GM10248 (cell line): Measurements from ENCODE around the gene COL6A1.

Source experiments
- CTCF ChIA-PET: fragments of 300-600 bp; sonication (Branson Sonifier 250); formaldehyde crosslinking; extraction: SDS; loops from one replicate; lab custom pipeline; 2021; ENCODE audit warnings: antibody characterized with exemption; lab: Yijun Ruan, JAX
- POLR2A ChIA-PET: fragments of 350-650 bp; sonication (Branson Sonifier 250); formaldehyde crosslinking; extraction: SDS; loops from one replicate; lab custom pipeline; 2020; ENCODE audit warnings: antibody characterized with exemption; lab: Yijun Ruan, JAX
- DNase-seq: peaks from one replicate; pipeline ENCODE4 v3.0.0; 2012; ENCODE audit errors: extremely low spot score
- TF ChIP-seq, protein P1 (sequence below): IDR thresholded peaks from 2 replicates; pipeline ENCODE4 v1.5.1; 2012; ENCODE audit warnings: mild to moderate bottlenecking, low read depth; ENCODE audit errors: extremely low read depth, missing control alignments, control extremely low read depth

COL6A1 gene

DNA sequence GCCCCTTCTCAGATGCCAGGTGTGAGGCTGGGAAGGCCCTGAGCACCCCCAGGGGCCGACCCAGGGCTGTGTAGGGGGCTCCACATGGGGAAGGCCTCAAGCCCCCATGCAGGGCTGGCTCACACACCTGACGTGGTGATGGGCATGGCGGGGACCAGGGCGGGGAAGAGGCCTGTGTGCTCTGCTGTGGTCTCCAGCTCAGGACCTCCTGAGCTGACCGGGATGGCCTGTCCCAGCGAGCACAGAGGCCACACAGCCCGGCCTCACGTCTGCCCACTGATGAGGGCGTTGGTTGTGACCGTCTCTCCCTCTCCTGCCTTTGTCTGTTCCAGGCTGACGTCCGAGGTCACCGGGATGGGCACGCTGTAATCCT is 40.2 kb upstream of the COL6A1 start:
- DNase-seq, result no peak
- ChIA-PET POLR2A (no interaction called here), CTCF (no interaction called here)
- TF ChIP-seq, protein P1, sequence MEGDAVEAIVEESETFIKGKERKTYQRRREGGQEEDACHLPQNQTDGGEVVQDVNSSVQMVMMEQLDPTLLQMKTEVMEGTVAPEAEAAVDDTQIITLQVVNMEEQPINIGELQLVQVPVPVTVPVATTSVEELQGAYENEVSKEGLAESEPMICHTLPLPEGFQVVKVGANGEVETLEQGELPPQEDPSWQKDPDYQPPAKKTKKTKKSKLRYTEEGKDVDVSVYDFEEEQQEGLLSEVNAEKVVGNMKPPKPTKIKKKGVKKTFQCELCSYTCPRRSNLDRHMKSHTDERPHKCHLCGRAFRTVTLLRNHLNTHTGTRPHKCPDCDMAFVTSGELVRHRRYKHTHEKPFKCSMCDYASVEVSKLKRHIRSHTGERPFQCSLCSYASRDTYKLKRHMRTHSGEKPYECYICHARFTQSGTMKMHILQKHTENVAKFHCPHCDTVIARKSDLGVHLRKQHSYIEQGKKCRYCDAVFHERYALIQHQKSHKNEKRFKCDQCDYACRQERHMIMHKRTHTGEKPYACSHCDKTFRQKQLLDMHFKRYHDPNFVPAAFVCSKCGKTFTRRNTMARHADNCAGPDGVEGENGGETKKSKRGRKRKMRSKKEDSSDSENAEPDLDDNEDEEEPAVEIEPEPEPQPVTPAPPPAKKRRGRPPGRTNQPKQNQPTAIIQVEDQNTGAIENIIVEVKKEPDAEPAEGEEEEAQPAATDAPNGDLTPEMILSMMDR, result no peak

DNA sequence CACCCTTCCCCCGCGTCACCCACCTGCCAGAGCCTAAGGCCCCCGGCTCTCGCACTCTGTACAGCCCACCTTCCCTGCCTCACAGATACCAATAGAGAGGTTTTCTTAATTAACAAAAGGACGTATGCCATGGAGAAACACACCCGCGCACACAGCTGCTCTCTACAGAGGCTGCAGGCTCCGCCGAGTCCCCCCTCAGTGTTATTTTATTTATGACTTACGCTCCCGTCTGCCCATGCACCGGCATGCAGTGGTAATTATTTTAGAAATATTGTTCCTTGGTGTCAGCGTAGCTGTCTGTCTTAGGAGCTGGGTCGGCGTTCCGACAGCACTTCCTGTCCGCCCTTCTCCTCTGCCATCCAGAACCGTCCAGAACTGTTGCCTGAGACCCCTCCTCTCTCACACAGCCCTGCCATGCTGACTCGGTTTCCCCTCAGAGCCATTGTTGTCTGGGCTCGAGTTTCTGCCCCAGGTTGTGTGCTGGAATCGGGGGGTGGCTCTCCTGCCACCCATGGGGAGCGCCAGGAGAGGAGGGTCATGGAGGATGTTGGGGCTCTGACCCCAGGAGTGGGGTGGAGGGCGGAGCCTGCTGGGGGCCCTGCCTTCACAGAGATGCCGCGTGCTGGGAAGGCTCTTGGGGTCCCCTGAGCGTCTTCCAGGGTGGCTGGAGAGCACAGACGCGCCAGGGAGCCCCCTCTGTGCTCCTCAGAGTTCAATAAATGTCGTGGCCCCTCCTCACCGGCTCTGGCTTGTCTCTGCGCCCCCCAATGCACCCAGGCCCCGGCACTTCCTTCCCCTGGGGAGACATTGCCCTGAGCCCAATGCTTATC is 39.6 kb upstream of the COL6A1 start:
- ChIA-PET CTCF (no interaction called here), POLR2A (no interaction called here)
- TF ChIP-seq, protein P1, result no peak
- DNase-seq, result no peak

DNA sequence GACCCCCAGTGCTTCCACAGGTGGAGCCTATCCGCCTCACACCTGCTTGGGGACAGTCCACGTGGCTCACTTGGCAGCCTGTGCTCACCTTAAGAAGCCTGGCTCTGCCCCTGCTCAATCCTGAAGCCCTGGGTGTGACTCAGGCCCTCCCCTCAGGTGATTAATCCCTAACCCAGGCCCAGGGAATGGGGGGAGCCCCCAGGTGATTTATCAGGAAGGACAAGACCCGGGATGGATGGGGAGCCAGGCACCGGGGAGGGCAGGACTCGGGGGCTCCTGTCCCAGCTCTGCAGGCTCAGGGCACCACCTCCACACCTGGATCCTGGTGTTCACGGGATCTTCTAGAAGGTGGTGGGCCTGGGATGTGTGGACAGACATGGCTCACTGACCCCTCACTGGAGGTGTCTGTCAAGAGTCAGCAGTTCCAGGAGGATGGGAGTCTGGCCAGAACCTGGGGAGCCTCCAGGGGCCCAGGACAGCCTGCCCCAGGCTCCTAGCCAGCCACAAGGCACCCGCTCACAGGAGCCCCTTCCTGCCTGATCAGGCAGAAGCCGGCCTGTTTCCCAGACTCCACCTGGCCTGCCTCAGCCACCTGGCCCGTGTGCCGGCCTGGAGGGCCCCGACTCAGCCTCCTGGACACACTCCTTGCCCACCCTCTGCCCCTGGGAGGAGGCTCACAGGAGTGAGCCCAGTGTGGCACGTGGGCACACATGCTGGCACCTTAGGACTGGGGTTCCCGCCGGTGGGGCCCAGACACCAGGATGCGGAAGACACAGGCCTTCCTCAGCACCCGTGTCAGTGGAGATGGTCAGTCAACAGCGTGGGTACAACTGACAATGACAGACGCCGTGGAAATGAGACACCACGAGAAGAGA is 38.6 kb upstream of the COL6A1 start:
- TF ChIP-seq, protein P1, result no peak
- ChIA-PET CTCF (no interaction called here), POLR2A (no interaction called here)
- DNase-seq, result no peak

DNA sequence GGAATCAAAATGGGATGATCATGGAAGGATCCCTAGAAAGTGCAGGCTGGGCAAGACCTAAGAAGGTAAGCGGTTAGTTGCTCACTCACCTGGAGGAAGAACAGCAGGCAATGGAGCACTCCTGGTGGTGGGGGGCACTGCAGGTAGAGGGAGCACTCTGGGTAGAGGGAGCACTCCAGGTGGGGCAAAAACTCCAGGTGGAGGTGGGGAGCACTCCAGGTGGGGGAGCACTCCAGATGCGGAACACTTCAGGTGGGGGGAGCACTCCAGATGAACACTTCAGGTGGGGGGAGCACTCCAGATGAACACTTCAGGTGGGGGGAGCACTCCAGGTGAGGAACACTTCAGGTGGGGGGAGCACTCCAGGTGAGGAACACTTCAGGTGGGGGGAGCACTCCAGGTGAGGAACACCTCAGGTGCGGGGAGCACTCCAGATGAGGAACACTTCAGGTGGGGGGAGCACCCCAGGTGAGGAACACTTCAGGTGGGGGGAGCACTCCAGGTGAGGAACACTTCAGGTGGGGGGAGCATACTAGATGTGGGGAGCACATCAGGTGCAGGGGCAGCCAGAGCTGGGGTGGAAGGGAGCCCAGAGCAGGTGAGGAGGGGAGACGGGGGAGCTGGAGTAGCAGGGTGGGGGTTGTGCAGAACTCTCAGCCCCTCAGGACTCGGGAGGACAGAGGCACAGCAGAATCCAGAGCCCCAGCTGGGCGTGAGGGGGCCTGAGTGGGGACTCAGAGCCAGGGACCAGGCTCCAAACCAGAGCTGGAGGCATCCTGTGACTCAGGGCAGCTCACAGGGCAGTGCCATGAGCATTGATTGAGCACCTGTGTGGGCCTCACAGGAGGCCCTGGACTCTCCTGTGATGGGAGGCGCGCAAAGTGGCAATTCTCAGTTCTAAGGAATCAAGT is 37.7 kb upstream of the COL6A1 start:
- DNase-seq, result no peak
- TF ChIP-seq, protein P1, result no peak
- POLR2A ChIA-PET, result no interaction called here
- CTCF ChIA-PET, result no interaction called here

DNA sequence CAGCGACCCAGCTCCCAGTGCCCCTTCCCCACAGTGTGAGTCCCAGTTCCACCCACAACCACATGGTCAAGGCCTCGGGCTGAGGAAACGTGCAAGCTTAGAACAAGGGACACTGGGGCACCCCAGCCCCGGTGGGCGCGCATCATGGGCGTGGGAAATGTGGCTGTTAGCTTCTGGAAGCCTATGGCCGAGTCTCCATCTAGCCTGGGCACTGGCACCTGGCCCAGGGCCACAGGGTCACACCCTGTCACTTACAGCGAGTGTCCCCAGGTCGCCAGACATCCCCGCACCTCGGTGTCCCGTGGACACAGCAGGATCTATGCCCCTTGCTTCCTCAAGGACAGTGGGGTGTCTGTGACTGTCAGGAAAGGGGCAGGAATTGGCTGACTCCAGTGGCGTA is 37.0 kb upstream of the COL6A1 start:
- TF ChIP-seq, protein P1, result no peak
- no peak for DNase-seq
- POLR2A ChIA-PET, result no interaction called here
- CTCF ChIA-PET, result no interaction called here
